ENCODE data around the gene MCM7. TPM values are rescaled to one million over a fixed set of nuclear protein-coding genes. Genes with fewer than 3 reads are reported as not detected.

MCM7 gene
- total and polyA plus RNA-seq, 2 experiments from 2014 or later: 49.6 to 61.3 TPM

DNA sequence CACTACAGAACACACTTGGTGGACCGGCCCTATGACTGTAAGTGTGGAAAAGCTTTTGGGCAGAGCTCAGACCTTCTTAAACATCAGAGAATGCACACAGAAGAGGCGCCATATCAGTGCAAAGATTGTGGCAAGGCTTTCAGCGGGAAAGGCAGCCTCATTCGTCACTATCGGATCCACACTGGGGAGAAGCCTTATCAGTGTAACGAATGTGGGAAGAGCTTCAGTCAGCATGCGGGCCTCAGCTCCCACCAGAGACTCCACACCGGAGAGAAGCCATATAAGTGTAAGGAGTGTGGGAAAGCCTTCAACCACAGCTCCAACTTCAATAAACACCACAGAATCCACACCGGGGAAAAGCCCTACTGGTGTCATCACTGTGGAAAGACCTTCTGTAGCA, 37.0 kb downstream of the MCM7 start:
- Histone ChIP-seq H3K9me2 (ENCODE audit: insufficient read depth) (no peaks in the 10 kb centered on the region), H3K9ac (no peak overlapping the region), H3K27me3 (replicated peaks; ENCODE audit: insufficient read depth) (no peaks in the 10 kb centered on the region), H3K4me2 (ENCODE audit: unreplicated experiment) (no peak overlapping the region), H3F3A (ENCODE audit: insufficient read depth) (peaks cover 18% of the 10 kb centered on the region; the same call in 1 of the 2 replicates), H2AFZ (no peak overlapping the region), H3K4me3 (no peak overlapping the region), H3K9me3 (ENCODE audit: low read depth) (no peaks in the 10 kb centered on the region), H3K79me2 (ENCODE audit: insufficient read depth) (no peaks in the 10 kb centered on the region), H3K27ac (no peak overlapping the region), H3K4me1 (ENCODE audit: insufficient read depth) (0 out of 2 replicates have a peak, but pooled peaks cover 7% of the 10 kb centered on the region), H4K20me1 (ENCODE audit: insufficient read depth) (no peaks in the 10 kb centered on the region), H3K36me3 (ENCODE audit: low read depth) (no peaks in the 10 kb centered on the region)
- 89 to 90% methylated on average over 9 of the region's 9 CpGs for WGBS, 2 experiments (ENCODE audit: low coverage in 1 of 2, low lambda C conversion rate in 2 of 2, missing lambda C conversion rate in 2 of 2)
- DNase-seq: no peak
- in situ Hi-C loops (cut with MboI): no loop called here
- TF ChIP-seq EZH2 (IDR thresholded peaks at IDR 0.05; ENCODE audit: insufficient read depth, poor library complexity, severe bottlenecking): no peak
- no peak for TF ChIP-seq EZH2phosphoT487 (IDR thresholded peaks at IDR 0.05; ENCODE audit: insufficient read depth, low read depth)

DNA sequence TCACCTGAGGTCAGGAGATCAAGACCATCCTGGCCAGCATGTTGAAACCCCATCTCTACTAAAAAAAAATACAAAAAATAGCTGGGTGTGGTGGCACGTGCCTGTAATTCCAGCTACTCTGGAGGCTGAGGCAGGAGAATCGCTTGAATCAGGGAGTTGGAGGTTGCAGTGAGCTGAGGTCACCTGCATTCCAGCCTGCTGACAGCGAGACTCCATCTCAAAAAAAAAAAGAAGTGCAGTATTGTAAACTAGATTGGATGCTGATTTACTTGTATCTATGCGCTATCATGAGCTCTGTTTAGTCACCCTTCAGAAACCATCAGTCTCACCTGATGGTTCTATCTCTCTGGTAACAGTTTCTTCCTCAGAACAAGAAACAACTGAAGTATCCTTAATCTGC, 37.8 kb downstream of the MCM7 start:
- Histone ChIP-seq H3K27ac (no peak overlapping the region), H3K36me3 (ENCODE audit: low read depth) (no peaks in the 10 kb centered on the region; the same call in 1 of the 2 replicates), H3K4me2 (ENCODE audit: unreplicated experiment) (no peak overlapping the region), H3K79me2 (ENCODE audit: insufficient read depth) (no peaks in the 10 kb centered on the region), H4K20me1 (ENCODE audit: insufficient read depth) (no peaks in the 10 kb centered on the region), H3F3A (ENCODE audit: insufficient read depth) (peaks cover 18% of the 10 kb centered on the region; the same call in 1 of the 2 replicates), H3K4me3 (no peak overlapping the region), H3K27me3 (replicated peaks; ENCODE audit: insufficient read depth) (no peaks in the 10 kb centered on the region), H3K4me1 (ENCODE audit: insufficient read depth) (0 out of 2 replicates have a peak, but pooled peaks cover 7% of the 10 kb centered on the region), H3K9ac (no peak overlapping the region), H3K9me3 (ENCODE audit: low read depth) (no peaks in the 10 kb centered on the region), H2AFZ (no peak overlapping the region), H3K9me2 (ENCODE audit: insufficient read depth) (no peaks in the 10 kb centered on the region)
- WGBS, 2 experiments (ENCODE audit: low coverage in 1 of 2, low lambda C conversion rate in 2 of 2, missing lambda C conversion rate in 2 of 2): 87 to 92% methylated on average over 4 of the region's 4 CpGs
- no peak for DNase-seq
- no peak for TF ChIP-seq EZH2 (IDR thresholded peaks at IDR 0.05; ENCODE audit: insufficient read depth, poor library complexity, severe bottlenecking)
- TF ChIP-seq EZH2phosphoT487 (IDR thresholded peaks at IDR 0.05; ENCODE audit: insufficient read depth, low read depth): no peak
- in situ Hi-C loops (cut with MboI): no loop called here

DNA sequence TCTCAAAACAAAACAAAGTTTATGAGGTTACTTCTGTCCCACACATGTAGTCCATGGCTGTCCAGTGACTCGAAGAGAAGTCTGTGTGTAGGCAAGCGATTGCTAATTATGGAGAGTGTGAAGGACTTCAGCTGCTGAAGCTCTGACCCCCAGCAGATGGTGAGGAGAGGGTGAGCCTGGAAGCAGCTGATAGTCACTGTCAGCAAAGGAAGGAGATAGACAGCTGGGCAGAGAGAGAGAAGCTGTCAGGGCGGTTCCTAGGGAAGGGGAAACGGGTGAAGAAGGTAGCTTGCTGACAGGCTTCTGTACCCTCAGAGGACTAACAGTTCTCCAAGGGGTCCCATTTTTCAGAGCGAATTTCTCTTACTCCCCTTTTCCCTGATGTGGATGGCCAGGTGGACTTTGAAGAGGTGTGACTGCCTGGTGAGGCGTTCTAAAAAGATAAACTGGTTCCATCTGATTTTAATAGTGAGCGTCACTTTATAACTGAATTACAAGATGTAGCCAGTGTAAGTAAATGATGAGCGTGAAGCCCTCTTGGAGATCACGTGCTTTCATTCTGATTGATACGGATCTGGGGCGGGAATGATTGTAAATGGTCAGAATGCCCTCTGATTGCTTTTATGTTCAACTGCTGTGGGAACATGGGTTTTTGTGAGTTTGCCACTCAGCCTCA, 39.5 kb downstream of the MCM7 start:
- Histone ChIP-seq H3K27me3 (replicated peaks; ENCODE audit: insufficient read depth) (no peaks in the 10 kb centered on the region), H3K4me1 (ENCODE audit: insufficient read depth) (0 out of 2 replicates have a peak, but pooled peaks cover 7% of the 10 kb centered on the region), H3K9ac (no peak overlapping the region), H3K4me3 (no peak overlapping the region), H4K20me1 (ENCODE audit: insufficient read depth) (no peaks in the 10 kb centered on the region), H3K4me2 (ENCODE audit: unreplicated experiment) (no peak overlapping the region), H3K27ac (no peak overlapping the region), H3K79me2 (ENCODE audit: insufficient read depth) (no peaks in the 10 kb centered on the region), H3K9me3 (ENCODE audit: low read depth) (no peaks in the 10 kb centered on the region), H3K36me3 (ENCODE audit: low read depth) (no peaks in the 10 kb centered on the region; the same call in 1 of the 2 replicates), H2AFZ (no peak overlapping the region), H3K9me2 (ENCODE audit: insufficient read depth) (no peaks in the 10 kb centered on the region), H3F3A (ENCODE audit: insufficient read depth) (peaks cover 11% of the 10 kb centered on the region; the same call in 1 of the 2 replicates)
- no peak for TF ChIP-seq EZH2phosphoT487 (IDR thresholded peaks at IDR 0.05; ENCODE audit: insufficient read depth, low read depth)
- TF ChIP-seq EZH2 (IDR thresholded peaks at IDR 0.05; ENCODE audit: insufficient read depth, poor library complexity, severe bottlenecking): no peak
- no peak for DNase-seq
- in situ Hi-C loops (cut with MboI): no loop called here
- 89 to 90% methylated on average over 11 of the region's 11 CpGs for WGBS, 2 experiments (ENCODE audit: low coverage in 1 of 2, low lambda C conversion rate in 2 of 2, missing lambda C conversion rate in 2 of 2)

DNA sequence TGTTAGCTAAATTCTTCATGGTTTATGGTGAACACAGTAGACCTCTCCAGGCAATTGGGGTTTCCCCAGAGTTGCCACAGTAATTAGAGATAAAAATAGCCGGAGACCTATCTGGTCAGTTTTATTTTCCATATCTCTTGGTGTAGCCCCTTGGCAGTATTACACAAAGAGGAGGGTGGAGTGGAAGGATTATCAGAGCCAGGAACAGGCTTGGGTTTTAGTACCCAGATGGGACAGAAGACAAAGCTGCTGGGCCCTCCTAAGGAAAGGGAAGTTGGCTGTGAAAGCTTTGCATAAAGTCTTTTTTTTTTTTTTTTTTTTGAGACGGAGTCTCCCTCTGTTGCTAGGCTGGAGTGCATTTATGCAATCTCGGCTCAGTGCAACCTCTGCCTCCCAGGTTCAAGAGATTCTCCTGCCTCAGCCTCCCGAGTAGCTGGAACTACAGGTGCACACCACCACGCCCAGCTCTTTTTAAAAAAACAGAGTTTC, 41.9 kb downstream of the MCM7 start:
- no peaks in the 10 kb centered on the region for H3K9me2 ChIP-seq (ENCODE audit: insufficient read depth)
- WGBS, 2 experiments (ENCODE audit: low coverage in 1 of 2, low lambda C conversion rate in 2 of 2, missing lambda C conversion rate in 2 of 2): 81 to 85% methylated on average over 4 to 5 of the region's 5 CpGs
- no peak overlapping the region for H3K27ac ChIP-seq
- no peaks in the 10 kb centered on the region for H3K9me3 ChIP-seq (ENCODE audit: low read depth)
- H3K79me2 ChIP-seq (ENCODE audit: insufficient read depth): 0 out of 2 replicates have a peak, but pooled peaks cover 1% of the 10 kb centered on the region
- H3K4me3 ChIP-seq: no peak overlapping the region
- H2AFZ ChIP-seq: no peak overlapping the region
- no peaks in the 10 kb centered on the region; the same call in 1 of the 2 replicates for H3K36me3 ChIP-seq (ENCODE audit: low read depth)
- H3F3A ChIP-seq (ENCODE audit: insufficient read depth): no peaks in the 10 kb centered on the region
- no peaks in the 10 kb centered on the region for H3K27me3 ChIP-seq (replicated peaks; ENCODE audit: insufficient read depth)
- no peak overlapping the region for H3K9ac ChIP-seq
- no peaks in the 10 kb centered on the region for H3K4me1 ChIP-seq (ENCODE audit: insufficient read depth)
- DNase-seq: no peak
- no peak overlapping the region for H3K4me2 ChIP-seq (ENCODE audit: unreplicated experiment)
- H4K20me1 ChIP-seq (ENCODE audit: insufficient read depth): no peaks in the 10 kb centered on the region
- in situ Hi-C loops (cut with MboI): no loop called here
- TF ChIP-seq EZH2 (IDR thresholded peaks at IDR 0.05; ENCODE audit: insufficient read depth, poor library complexity, severe bottlenecking) (no peak), EZH2phosphoT487 (IDR thresholded peaks at IDR 0.05; ENCODE audit: insufficient read depth, low read depth) (no peak)

Data from GM23248 (cell line).